HG03558 (cell line): ENCODE data around the gene SCP2D1.

Experiments
- ATAC-seq: cut with Tn5 transposase; IDR thresholded peaks from one replicate; pipeline ENCODE4 v1.9.1; 2021; ENCODE audit warnings: moderate number of reproducible peaks; ENCODE audit not compliant: unreplicated experiment; ENCODE audit errors: extremely low read depth

Gene SCP2D1

GRCh38 chr20:18811186-18811585 is 2.4 kb upstream of the SCP2D1 start:
- no peak for ATAC-seq

DNA sequence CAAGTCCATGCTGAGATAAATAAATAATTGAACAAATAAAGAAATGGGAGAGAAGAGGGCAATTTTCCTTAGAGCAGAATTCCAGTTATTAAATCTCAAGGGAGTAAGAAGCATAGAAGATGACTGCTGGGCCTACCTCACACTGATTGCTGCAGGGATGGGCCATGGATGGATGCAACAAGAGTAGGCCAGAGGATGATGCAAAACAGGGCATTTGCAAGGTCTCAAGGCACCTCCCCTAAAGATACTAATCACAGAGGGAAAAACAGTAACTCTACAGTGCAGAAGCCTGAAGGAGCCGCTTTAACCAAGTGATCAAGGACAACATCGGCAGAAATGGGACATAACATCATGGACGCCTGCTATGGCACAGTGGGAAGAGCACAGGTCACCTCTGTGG is 1.7 kb upstream of the SCP2D1 start:
- ATAC-seq = no peak

- no peak for ATAC-seq
Observed at GRCh38 chr20:18815194-18815942, 1.8 kb downstream of the SCP2D1 start.

DNA sequence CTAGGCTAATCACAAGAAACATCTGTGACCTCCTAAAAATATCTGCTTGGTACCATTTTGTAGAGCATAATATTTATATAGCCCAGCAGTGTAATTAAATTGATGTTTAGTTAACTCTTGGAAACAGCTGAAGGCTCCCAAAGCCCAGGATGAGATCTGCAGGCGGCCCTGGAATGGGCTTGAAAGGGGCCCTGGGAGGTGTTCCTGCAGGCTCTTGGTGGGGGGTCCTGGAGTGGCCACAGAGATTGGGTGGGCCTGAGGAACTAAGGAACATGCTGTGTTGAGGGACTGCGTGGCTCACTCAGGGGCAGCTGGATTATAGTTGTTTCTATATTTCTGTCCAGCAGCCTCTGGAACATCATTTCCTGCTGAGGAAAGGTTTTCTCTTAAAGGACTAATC is 9.2 kb downstream of the SCP2D1 start:
- no peak for ATAC-seq

DNA sequence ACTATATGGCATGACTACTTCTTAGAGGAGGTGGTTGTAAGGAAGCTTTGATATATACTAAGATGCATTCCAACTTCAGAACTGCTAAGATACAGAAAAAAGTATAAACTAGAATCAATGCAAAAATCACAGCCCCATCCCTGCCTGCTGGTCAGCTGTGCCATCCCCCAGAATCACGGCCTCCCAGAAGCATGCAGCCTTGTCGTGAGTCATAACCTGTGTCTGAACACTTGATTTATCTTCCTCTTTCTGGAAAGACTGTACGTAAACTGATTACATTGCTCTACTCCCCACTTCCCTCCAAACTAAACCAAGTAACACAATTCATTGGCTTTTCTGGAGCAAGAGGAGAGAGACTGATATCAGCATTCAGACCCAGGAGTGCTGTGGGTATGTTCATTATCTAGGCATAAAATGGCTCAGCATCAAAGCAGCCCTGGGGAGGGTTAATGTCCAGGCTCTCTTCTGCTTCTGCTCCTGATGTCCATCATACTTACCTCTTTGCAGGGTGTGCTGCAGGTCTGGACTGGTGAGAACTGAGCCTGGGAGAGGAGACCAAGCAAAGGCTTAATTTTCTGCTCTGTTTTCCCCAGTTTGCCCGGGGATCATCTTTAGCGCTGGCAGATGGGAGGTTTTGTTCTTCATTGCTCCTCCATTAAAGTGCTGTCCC is 18.4 kb downstream of the SCP2D1 start:
- ATAC-seq = no peak

DNA sequence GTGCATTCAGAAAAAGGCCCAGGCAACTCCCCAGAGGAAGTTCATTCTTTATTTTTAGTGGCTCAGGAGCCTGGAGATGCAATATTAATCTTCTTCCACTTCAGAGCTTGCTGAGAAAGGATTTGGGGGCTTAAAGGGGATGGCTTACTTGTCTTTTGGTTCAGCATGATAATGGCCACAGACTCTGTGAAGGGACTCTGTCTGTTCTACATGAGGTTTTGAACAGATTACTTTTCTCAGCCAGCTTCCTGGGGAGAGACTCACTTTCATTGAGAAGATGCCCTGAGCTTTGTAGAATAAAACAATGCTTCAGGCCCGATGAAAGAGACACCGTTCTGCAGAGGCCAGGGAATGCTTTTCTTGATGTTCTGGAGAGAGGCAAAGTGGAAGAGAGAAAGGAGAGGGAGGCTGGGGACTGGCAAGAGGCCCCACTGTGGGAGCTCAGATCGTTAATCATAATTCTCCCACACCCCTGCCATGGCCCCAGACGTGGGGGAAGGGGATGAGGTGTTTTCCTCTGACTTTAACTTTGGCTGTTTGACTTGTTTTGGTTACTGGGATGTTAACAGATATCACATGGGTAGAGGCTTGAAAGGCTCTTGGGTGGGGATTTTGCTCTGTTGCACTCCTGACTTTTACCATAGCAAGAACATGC is 19.1 kb downstream of the SCP2D1 start:
- ATAC-seq = no peak

DNA sequence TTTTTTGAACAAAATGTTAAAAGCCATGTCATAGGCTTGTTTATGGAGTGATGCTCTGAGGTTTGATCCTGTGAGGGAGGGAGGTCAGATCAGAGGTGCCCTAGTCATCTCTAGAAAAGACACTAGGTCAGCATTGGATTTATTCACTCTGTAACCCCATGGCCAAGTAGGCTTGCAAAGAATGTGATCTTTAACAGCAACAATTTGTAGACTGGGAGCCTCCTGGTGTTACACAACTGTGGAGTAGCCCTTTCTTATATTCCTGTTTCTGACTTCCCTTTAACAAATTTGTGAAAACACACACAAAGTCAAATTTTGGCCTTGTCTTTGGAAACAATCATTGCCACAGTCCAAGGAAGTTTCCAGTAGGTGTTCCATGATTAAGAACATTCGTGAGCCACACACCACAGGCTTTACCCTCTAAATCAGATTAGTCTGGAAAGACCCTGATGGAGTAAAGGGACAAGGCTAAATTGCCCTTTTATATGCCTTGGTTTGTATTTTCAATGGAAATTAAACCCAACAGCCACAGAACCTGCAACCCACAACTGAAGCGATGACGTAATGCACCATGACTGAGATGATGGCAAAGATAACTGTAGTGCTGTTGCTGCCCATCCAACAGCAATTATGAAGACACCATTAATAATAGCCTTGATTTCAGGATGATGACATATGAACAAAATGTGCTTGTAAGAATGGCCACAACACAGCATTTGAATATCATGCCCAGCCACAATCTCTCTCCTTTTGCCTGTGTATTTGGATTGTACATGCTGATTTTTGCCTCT is 22.1 kb downstream of the SCP2D1 start:
- ATAC-seq = no peak

DNA sequence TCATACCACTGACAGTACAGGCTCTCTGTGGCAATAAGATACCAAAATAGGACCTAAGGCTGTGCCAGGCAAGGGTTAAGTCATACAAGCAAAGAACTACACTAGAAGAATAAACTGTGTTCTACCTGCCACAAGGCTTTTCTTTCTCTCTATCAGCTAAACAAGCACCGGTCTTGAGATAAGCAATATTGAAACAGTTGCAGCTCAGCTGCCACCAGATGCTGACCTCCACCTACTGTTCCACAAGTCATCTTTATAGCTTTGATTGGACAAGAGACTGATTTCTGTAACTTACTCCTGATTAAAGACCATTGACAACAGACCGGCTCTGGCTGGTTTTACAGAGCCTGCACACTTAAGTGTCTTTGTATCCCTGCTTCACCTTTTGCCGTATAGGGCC is 24.1 kb downstream of the SCP2D1 start:
- ATAC-seq = no peak

DNA sequence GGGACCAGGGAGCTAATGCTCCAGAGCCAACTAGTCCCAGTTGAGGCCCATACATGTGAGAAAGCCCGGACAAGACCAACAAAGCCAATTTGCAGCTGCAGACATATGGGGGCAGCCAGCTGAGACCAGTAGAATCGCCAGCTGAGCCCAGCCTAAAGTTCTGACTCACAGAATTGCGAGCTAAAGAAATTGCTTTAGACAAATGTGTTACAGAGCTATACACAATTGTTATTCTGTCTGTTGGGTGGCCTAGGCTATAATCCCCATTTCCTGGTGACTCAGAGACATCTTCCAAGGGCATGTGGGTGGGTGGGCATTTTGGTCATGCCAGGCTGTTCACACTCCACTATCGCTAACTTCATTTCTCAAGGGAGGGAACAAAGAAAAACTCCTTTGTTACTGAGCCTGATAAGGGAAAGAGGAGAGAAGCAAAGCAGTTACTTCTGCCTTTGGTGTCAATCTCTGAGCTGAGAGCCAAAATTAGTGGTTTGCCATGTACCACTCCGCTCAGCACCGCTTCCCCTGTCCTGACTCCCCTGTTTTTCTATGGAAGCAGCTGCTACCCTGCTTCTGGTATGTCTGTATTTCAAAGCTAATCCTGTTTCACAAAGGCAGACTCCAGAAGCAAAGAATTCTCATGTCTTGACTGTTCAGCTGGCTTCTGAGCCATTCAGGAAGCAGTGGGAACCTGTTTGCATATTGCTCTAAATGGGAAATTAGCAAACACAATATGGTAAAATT is 26.1 kb downstream of the SCP2D1 start:
- no peak for ATAC-seq

GRCh38 chr20:18840248-18840645 is 26.7 kb downstream of the SCP2D1 start:
- ATAC-seq = no peak

DNA sequence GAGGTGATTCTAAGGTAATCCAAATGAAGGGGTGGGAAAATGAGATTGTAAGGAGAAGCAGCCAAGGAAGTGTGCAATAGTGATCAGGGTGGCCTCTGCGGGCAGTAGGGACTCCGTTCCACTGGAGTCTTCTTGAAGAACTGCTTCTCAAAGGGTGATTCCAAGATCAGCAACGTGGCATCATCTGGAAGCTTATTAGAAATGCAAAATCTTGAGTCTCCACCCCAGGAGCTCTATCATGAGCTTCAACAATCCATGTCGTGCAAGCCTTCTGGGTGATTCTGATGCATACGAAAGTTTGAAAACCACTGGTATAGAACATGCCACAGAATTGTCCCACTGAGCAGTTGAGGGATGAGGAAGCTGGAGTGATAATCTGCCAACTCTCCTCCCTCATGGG is 31.4 kb downstream of the SCP2D1 start:
- no peak for ATAC-seq

- no peak for ATAC-seq
Observed at GRCh38 chr20:18847226-18847755, 33.7 kb downstream of the SCP2D1 start.

- no peak for ATAC-seq
Observed at GRCh38 chr20:18849131-18849530, 35.5 kb downstream of the SCP2D1 start.

DNA sequence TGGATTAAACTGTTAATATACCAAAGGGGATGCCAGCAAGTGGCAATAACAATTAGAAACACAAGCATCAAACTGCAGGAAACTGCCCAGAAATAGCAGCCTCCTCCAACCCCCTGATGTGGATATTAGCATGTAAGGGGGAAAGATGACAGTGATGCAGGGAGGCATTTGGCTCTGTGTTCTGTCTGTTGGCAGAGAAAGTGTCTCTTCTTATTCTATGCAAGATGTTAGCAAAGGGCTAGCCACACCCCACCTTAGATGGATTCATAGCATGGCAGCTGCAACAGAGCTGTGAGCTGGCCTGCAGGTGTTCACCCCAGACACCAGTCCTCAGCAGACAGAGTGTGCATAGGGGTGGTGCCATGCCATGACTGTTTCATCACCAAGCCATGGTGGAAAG is 38.0 kb downstream of the SCP2D1 start:
- ATAC-seq = no peak

GRCh38 chr20:18852318-18852717 is 38.7 kb downstream of the SCP2D1 start:
- ATAC-seq = no peak

- no peak for ATAC-seq
Observed at GRCh38 chr20:18853216-18853615, 39.6 kb downstream of the SCP2D1 start.

- ATAC-seq = no peak
Observed at GRCh38 chr20:18853946-18854646, 40.5 kb downstream of the SCP2D1 start.

DNA sequence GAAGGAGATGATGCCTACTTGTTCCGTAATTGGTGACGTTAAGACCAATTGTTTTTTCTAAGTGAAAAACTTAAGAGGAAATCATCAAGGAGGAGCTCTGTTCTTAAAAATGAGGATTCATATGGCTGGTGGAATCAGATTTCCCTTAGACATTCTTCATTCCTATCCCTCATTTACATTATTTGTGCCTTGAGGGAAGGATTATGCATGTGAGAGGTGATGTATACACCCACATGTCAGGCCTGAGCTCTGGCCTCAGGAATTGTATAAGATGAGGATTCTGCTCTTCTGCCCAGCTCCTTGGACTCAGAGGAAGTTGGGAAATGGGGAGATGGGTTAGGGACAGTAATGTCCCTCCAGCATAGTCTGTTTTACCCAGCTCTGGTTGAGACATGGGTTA is 42.3 kb downstream of the SCP2D1 start:
- no peak for ATAC-seq

- ATAC-seq = no peak
Observed at GRCh38 chr20:18856873-18857272, 43.3 kb downstream of the SCP2D1 start.
